ENCODE measurements around the gene MRGPRX4.

GRCh38 chr11:18137186-18137800 is 35.3 kb upstream of the MRGPRX4 start:
- TF ChIP-seq CTCF (IDR thresholded peaks at IDR 0.05) (no peak), POLR2A (IDR thresholded peaks at IDR 0.05) (no peak)
